ENCODE results near the gene RIMKLB.

RIMKLB gene

GRCh38 chr12:8821591-8821990, 123.8 kb downstream of the RIMKLB start:
- DNase-seq: no peak

DNA sequence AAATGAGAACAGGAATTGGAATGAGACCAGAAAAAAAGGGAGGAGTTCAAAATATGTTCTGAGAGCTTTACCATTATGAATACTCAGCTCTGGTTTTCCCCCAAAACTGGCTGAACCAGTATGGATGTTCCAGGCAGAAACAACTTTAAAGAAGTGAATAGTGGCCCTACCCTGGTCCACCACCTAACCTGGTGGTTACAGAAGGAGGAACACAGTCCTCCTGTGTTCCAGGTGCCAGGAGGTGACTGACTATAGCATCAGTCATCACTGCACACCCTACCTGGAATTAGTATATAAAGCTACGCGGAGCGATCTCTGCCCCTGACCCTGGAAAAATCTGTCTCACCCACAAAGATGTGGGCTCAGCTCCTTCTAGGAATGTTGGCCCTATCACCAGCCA, 124.5 kb downstream of the RIMKLB start, which contains the start of gene A2ML1:
TSS of gene A2ML1 (plus strand) at position 324 of the 400 bp plus-strand sequence. CDS start at position 355, 31 bp downstream.
- no peak for DNase-seq

DNA sequence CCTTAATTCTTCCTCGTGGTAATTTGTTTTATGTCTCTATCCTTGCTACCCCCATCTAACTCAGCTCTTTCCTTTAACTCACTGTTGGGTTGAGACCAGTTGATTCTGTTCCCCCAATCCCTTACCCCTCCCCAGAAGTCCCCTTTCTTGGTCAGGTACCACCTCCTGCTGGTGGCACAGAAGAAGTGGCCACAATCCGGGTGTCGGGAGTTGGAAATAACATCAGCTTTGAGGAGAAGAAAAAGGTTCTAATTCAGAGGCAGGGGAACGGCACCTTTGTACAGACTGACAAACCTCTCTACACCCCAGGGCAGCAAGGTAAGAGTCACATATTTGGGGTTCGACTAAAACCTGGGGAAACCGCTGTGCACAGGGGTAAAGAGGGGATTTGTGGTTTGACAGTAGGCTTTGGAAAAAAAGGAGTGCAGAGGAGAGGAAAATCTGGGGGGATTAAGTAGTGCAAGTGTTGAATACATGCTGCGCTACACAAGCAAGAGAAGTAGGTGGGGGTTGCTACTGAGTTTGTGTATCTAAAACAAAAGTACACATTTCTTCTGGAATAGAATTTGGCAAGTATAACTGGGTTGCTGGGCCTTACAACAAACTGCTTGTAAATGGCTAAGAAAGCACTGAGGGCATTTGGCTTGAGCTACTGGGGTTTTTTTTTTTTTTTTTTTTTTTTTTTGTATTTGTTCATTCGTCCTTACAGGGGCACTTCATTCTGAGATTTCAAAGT, 125.9 kb downstream of the RIMKLB start:
- DNase-seq: no peak

DNA sequence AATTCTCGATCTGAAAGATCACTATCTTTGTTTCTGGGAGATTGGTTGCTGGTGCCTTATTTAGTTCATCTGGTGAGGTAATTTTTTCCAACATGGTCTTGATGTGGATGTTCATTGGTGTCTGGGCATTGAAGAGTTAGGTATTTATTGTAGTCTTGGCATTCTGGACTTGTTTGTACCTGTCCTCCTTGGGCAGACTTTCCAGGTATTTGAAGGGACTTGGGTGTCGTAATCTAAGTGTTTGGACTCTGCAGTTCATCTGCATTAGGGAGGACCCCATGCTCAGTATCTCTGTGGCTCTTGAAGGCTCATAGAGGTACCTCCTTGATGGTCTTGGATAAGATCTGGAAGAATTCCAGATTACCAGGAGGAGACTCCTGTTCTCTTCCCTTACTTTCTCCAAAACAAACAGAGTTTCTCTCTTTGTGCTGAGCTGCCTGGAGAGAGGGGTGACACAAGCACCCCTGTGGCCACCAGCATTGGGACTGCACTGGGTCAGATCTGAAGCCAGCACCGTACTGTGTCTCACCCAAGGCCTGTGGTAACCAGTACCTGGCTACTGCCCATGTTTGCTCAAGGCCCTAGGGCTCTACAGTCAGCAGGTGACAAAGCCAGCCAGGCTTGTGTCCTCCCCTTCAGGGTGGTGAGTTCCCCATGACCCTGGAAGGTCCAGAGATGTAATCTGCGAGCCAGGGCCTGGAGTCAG, 129.9 kb downstream of the RIMKLB start:
- DNase-seq: no peak

- no peak for DNase-seq
These were observed 130.7 kb downstream of the RIMKLB start for GRCh38 chr12:8828257-8829124.

DNA sequence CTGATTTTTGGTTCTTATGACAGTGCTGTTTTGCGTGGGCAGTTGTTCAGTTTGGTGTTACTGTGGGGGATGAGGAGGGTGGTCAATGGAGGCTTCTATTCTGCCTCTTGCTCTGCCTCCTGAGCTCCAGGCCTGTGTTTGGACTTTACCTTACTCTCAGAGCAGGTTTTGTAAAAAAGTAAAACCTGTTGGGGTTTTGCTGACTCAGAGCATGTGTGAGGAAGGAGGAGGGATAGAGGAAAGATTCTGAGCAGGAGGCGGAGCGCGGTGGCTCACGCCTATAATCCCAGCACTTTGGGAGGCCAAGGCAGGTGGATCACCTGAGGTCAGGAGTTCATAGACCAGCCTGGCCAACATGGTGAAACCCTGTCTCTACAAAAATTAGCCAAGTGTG, 131.3 kb downstream of the RIMKLB start:
- DNase-seq: no peak

DNA sequence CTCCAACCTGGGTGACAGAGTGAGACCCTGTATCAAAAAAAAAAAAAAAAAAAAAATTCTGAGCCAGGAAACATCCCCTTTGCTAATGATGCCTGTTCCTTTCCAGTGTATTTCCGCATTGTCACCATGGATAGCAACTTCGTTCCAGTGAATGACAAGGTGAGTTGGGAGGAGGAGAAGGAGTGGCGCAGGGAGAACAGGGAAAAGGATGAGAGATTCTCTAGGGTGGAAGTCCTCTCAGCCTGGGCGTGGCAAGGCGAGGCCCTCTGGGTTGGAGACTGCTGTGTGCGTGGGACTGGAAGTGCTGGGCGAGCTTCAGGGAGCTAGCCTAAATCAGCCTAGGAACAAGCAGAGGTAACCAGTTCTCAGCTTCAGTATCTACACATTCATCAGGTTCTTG, 131.8 kb downstream of the RIMKLB start:
- DNase-seq: no peak

DNA sequence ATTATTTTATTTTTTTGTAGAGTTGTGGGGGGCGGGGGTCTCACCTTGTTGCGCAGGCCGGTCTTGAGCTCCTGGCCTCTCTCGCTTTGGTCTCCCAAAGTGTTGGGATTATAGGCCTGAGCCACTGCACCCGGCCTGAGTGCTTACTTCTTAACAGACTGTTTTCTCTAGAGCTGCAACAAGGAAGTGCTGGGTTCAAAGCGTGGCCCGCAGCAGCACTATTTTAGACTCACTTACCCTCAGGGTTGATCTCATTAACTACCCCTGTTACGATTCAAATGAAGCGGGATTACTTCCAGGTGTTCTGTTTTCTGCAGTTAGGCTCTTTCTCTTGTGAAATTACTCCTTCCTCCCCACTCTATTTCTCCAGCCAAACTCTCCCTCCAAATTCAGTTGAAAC, 133.3 kb downstream of the RIMKLB start:
- DNase-seq: no peak

- no peak for DNase-seq
These were observed 134.7 kb downstream of the RIMKLB start for GRCh38 chr12:8832500-8832899.

Data from NCI-H510A (cell line).